IMR-90 (cell line): Measurements from ENCODE around the gene DNAJC19. TPM values are rescaled to one million over a fixed set of nuclear protein-coding genes. Genes with fewer than 3 reads are reported as not detected.

Experiments used
- ATAC-seq: fragments of 200-7000 bp; cut with Tn5 transposase; 2 replicates; pipeline ENCODE4 v1.9.1; 2020; ENCODE audit warnings: low read depth, mild to moderate bottlenecking, moderate library complexity
- BruUV-seq: library from RNA; stranded (reverse); fragments of 400-500 nt; replicated peaks from 2 replicates; lab custom pipeline; 2021; lab: Mats Ljungman, UMichigan
- CTCF ChIA-PET: fragments of 300-600 bp; formaldehyde crosslinking; extraction: SDS; loops from one replicate; lab custom pipeline; 2021; ENCODE audit warnings: antibody characterized with exemption; lab: Yijun Ruan, JAX
- POLR2A ChIA-PET: fragments of 300-600 bp; sonication (Branson Sonifier 250); formaldehyde crosslinking; loops from one replicate; lab custom pipeline; 2022; ENCODE audit warnings: antibody characterized with exemption; ENCODE audit not compliant: unreplicated experiment; lab: Charles Lee
- DNase-seq: peaks from one replicate; pipeline ENCODE4 v3.0.0; 2013
- H2AFZ ChIP-seq: replicated peaks from 2 replicates; pipeline ENCODE3; 2013; ENCODE audit warnings: low read length, mild to moderate bottlenecking; ENCODE audit not compliant: poor library complexity
- H2AK5ac ChIP-seq: 2 replicates; pipeline ENCODE4 v1.6.1; 2013; ENCODE audit warnings: low read depth, low read length, inconsistent platforms
- H2AK9ac ChIP-seq: replicated peaks from 2 replicates; pipeline ENCODE3; 2013; ENCODE audit warnings: mild to moderate bottlenecking, low read depth, low read length, moderate library complexity; ENCODE audit not compliant: poor library complexity
- H2BK120ac ChIP-seq: 2 replicates; pipeline ENCODE4 v1.6.1; 2013; ENCODE audit warnings: low read depth, low read length, inconsistent platforms
- H2BK15ac ChIP-seq: 3 replicates; pipeline ENCODE4 v1.6.1; 2013; ENCODE audit warnings: low read depth, low read length, inconsistent platforms
- H2BK20ac ChIP-seq: 2 replicates; pipeline ENCODE4 v1.6.1; 2013; ENCODE audit warnings: low read depth, mild to moderate bottlenecking, inconsistent platforms, low read length, moderate library complexity
- H2BK5ac ChIP-seq: 2 replicates; pipeline ENCODE4 v1.6.1; 2013; ENCODE audit warnings: mild to moderate bottlenecking, low read depth, low read length, inconsistent platforms; ENCODE audit not compliant: poor library complexity, severe bottlenecking
- H3K14ac ChIP-seq: replicated peaks from 2 replicates; pipeline ENCODE4 v1.6.1; 2013; ENCODE audit warnings: low read depth, low read length, inconsistent platforms
- H3K18ac ChIP-seq: 2 replicates; pipeline ENCODE4 v1.6.1; 2013; ENCODE audit warnings: low read depth, low read length, control low read depth
- H3K23ac ChIP-seq: 2 replicates; pipeline ENCODE4 v1.6.1; 2013; ENCODE audit warnings: low read depth, low read length, inconsistent platforms
- H3K27ac ChIP-seq: 2 replicates; pipeline ENCODE4 v1.5.1; 2013; ENCODE audit warnings: mild to moderate bottlenecking, control low read depth, low read length; ENCODE audit not compliant: insufficient read depth
- H3K27me3 ChIP-seq: 2 replicates; pipeline ENCODE4 v1.6.1; 2013; ENCODE audit warnings: low read length; ENCODE audit not compliant: control insufficient read depth, insufficient read depth
- H3K36me3 ChIP-seq: 2 replicates; pipeline ENCODE4 v1.6.1; 2013; ENCODE audit warnings: low read length, mixed read lengths; ENCODE audit not compliant: control insufficient read depth, insufficient read depth
- H3K4ac ChIP-seq: 2 replicates; pipeline ENCODE4 v1.6.1; 2013; ENCODE audit warnings: low read depth, low read length, inconsistent platforms
- H3K4me1 ChIP-seq: 2 replicates; pipeline ENCODE4 v1.6.1; 2013; ENCODE audit warnings: low read length, mixed read lengths; ENCODE audit not compliant: control insufficient read depth, insufficient read depth
- H3K4me2 ChIP-seq: 2 replicates; pipeline ENCODE4 v1.6.1; 2013; ENCODE audit warnings: low read depth, mild to moderate bottlenecking, control low read depth, low read length, moderate library complexity
- H3K4me3 ChIP-seq: 2 replicates; pipeline ENCODE4 v1.5.1; 2013; ENCODE audit warnings: low read depth, mild to moderate bottlenecking, control low read depth, low read length, moderate library complexity; ENCODE audit not compliant: insufficient read depth
- H3K56ac ChIP-seq: 2 replicates; pipeline ENCODE4 v1.6.1; 2013; ENCODE audit warnings: low read length, inconsistent platforms; ENCODE audit not compliant: insufficient read depth; ENCODE audit errors: extremely low read depth
- H3K79me1 ChIP-seq, 2 experiments: 2 replicates each; pipeline ENCODE4 v1.6.1; 2013; ENCODE audit warnings: low read length in 2 of 2, inconsistent platforms in 1 of 2, low read depth in 1 of 2
- H3K9ac ChIP-seq: 2 replicates; pipeline ENCODE4 v1.6.1; 2013; ENCODE audit warnings: low read depth, low read length, control low read depth
- H3K9me1 ChIP-seq: 2 replicates; pipeline ENCODE4 v1.6.1; 2013; ENCODE audit warnings: low read length, inconsistent platforms; ENCODE audit not compliant: insufficient read depth
- H3K9me3 ChIP-seq: 2 replicates; pipeline ENCODE4 v1.6.1; 2013; ENCODE audit warnings: low read length; ENCODE audit not compliant: control insufficient read depth, insufficient read depth
- H4K20me1 ChIP-seq: 2 replicates; pipeline ENCODE4 v1.6.1; 2013; ENCODE audit warnings: low read length, inconsistent platforms; ENCODE audit not compliant: insufficient read depth
- H4K5ac ChIP-seq: 2 replicates; pipeline ENCODE4 v1.6.1; 2013; ENCODE audit warnings: mild to moderate bottlenecking, low read depth, low read length, control low read depth
- H4K8ac ChIP-seq, 2 experiments: 2 replicates each; pipeline ENCODE4 v1.6.1; 2013; ENCODE audit warnings: low read depth in 2 of 2, low read length in 2 of 2, control low read depth in 1 of 2, inconsistent platforms in 1 of 2
- H4K91ac ChIP-seq: 2 replicates; pipeline ENCODE4 v1.6.1; 2013; ENCODE audit warnings: low read depth, low read length, inconsistent platforms; ENCODE audit not compliant: insufficient read depth
- BHLHE40 ChIP-seq: fragments of 150-350 bp; IDR thresholded peaks from 2 replicates; pipeline ENCODE4 v1.6.1; 2016; ENCODE audit warnings: mild to moderate bottlenecking, low read depth, low read length
- CEBPB ChIP-seq: IDR thresholded peaks from 2 replicates; pipeline ENCODE4 v1.6.1; 2012; ENCODE audit warnings: low read depth, low read length, improper control_type of control experiment
- CHD1 ChIP-seq: IDR thresholded peaks from 2 replicates; pipeline ENCODE4 v1.6.1; 2012; ENCODE audit warnings: low read depth, low read length, improper control_type of control experiment
- CTCF ChIP-seq: conservative IDR thresholded peaks from 2 replicates; pipeline ENCODE4 v1.5.1; 2012; ENCODE audit warnings: mild to moderate bottlenecking, low read depth, low read length, improper control_type of control experiment
- ELK1 ChIP-seq: fragments of 150-350 bp; IDR thresholded peaks from 2 replicates; pipeline ENCODE4 v1.6.1; 2016; ENCODE audit warnings: low read depth, mild to moderate bottlenecking, low read length, moderate library complexity, borderline replicate concordance
- FOS ChIP-seq: fragments of 150-350 bp; IDR thresholded peaks from 2 replicates; pipeline ENCODE4 v1.6.1; 2016; ENCODE audit warnings: low read depth, low read length
- MAFK ChIP-seq: IDR thresholded peaks from 2 replicates; pipeline ENCODE4 v1.6.1; 2012; ENCODE audit warnings: low read depth, low read length, improper control_type of control experiment
- MAZ ChIP-seq: IDR thresholded peaks from 2 replicates; pipeline ENCODE4 v1.6.1; 2012; ENCODE audit warnings: low read depth, mild to moderate bottlenecking, low read length, improper control_type of control experiment, moderate library complexity, borderline replicate concordance
- MXI1 ChIP-seq: IDR thresholded peaks from 2 replicates; pipeline ENCODE4 v1.6.1; 2012; ENCODE audit warnings: low read depth, mild to moderate bottlenecking, low read length, moderate library complexity, borderline replicate concordance
- NFE2L2 ChIP-seq: fragments of 150-350 bp; IDR thresholded peaks from 2 replicates; pipeline ENCODE4 v1.6.1; 2016; ENCODE audit warnings: low read depth, mild to moderate bottlenecking, low read length
- POLR2A ChIP-seq: IDR thresholded peaks from 2 replicates; pipeline ENCODE4 v1.6.1; 2012; ENCODE audit warnings: mild to moderate bottlenecking, low read depth, low read length
- RAD21 ChIP-seq: IDR thresholded peaks from 2 replicates; pipeline ENCODE4 v1.6.1; 2012; ENCODE audit warnings: low read length, improper control_type of control experiment
- RFX5 ChIP-seq: IDR thresholded peaks from 2 replicates; pipeline ENCODE4 v1.8.0; 2012; ENCODE audit warnings: low read depth, mild to moderate bottlenecking, low read length, moderate library complexity
- WGBS, 2 experiments: methylation state at CpG; one replicate each; pipeline versions ENCODE4 v1.1.5 to v1.1.7; 2013; ENCODE audit warnings: missing lambda C conversion rate in 2 of 2; ENCODE audit not compliant: insufficient read length in 1 of 2; ENCODE audit errors: extremely low coverage in 2 of 2; 5-methylcytosine and 5-hydroxymethylcytosine counted together
- dilution Hi-C: fragments of 300-500 bp; cut with HindIII; formaldehyde crosslinking; loops from one replicate; pipeline ENCODE4 v1.14.3; 2018; ENCODE audit warnings: low sequenced_read_pairs; ENCODE audit not compliant: unreplicated experiment
- in situ Hi-C: fragments of 300-500 bp; cut with MboI; formaldehyde crosslinking; loops from 3 replicates; pipeline ENCODE4 v1.14.3; 2019; ENCODE audit warnings: low sequenced_read_pairs, inconsistent platforms, mixed read lengths
- intact Hi-C: fragments of 100-400 bp; cut with micrococcal nuclease; formaldehyde crosslinking; loops from 2 replicates; pipeline ENCODE4 v1.10.0; 2022
- polyA plus RNA-seq, 3 experiments: library from polyadenylated mRNA; depleted of rRNA; stranded (reverse); fragments of >200 nt; gene quantifications; 2 replicates each; pipeline ENCODE4 v1.2.3, GENCODE V29; 2012; ENCODE audit warnings: low replicate concordance in 1 of 3
- total RNA-seq: library from RNA; depleted of rRNA; stranded (reverse); fragments of >200 nt; gene quantifications from 2 replicates; pipeline ENCODE4 v1.2.3, GENCODE V29; 2012
- TF ChIP-seq, protein P1 (sequence below): fragments of 150-350 bp; IDR thresholded peaks from 2 replicates; pipeline ENCODE4 v1.6.1; 2017; ENCODE audit warnings: mild to moderate bottlenecking, antibody characterized with exemption, low read length, low read depth

The DNAJC19 gene
- total and polyA plus RNA-seq, 2 of the 4 experiments (the other 2 are of a cell fraction), result 16.0 to 39.4 TPM

- Histone ChIP-seq H2AFZ (no peak overlapping the region), H3K56ac (no peak overlapping the region), H3K23ac (no peak overlapping the region), H4K8ac (no peak overlapping the region), H3K4ac (no peak overlapping the region), H2BK20ac (no peak overlapping the region), H3K4me3 (no peak overlapping the region), H3K9me3 (no peaks in the 10 kb centered on the region), H3K79me1 (peaks cover 3 to 21% of the 10 kb centered on the region in 2 experiments; a peak in 3 of 4 replicates), H4K5ac (no peak overlapping the region), H3K14ac (no peak overlapping the region), H2BK5ac (no peak overlapping the region), H3K9me1 (no peaks in the 10 kb centered on the region), H3K27me3 (no peaks in the 10 kb centered on the region), H2AK5ac (no peak overlapping the region), H3K9ac (no peak overlapping the region), H2BK15ac (no peak overlapping the region), H2BK120ac (no peak overlapping the region), H3K27ac (no peak overlapping the region), H3K18ac (no peak overlapping the region), H4K20me1 (peaks cover 38% of the 10 kb centered on the region), H3K36me3 (peaks cover 18% of the 10 kb centered on the region), H3K4me1 (0 out of 2 replicates have a peak, but pooled peaks cover 3% of the 10 kb centered on the region), H4K91ac (no peak overlapping the region), H2AK9ac (no peak overlapping the region), H3K4me2 (no peak overlapping the region)
- WGBS, 2 experiments, result no CpG with 5 or more reads among the region's 1 CpG
- intact Hi-C loops, result loop anchor here (5.0 kb wide), 1 partner anchor 38 kb away; no protein-coding TSS in a partner anchor
- dilution Hi-C loops, result no loop called here
- ATAC-seq (no peak), DNase-seq (peak; percentile 33)
- CTCF ChIA-PET, result interaction anchor here (0.9 to 1.6 kb wide), 2 partner anchors 12 to 22 kb away, joined by 3 read pairs; partner anchors contain the start of gene FXR1
- in situ Hi-C loops, result no loop called here
- no TSS peak for BruUV-seq
- TF ChIP-seq MAFK (no peak), NFE2L2 (no peak), CTCF (no peak), CEBPB (0 out of 2 replicates have a peak, but pooled peaks have one; percentile 11), RAD21 (no peak), ELK1 (no peak), POLR2A (no peak), CHD1 (no peak), MAZ (no peak), BHLHE40 (no peak), MXI1 (no peak), FOS (0 out of 2 replicates have a peak, but pooled peaks have one; percentile 7), RFX5 (no peak)
- TF ChIP-seq, protein P1, sequence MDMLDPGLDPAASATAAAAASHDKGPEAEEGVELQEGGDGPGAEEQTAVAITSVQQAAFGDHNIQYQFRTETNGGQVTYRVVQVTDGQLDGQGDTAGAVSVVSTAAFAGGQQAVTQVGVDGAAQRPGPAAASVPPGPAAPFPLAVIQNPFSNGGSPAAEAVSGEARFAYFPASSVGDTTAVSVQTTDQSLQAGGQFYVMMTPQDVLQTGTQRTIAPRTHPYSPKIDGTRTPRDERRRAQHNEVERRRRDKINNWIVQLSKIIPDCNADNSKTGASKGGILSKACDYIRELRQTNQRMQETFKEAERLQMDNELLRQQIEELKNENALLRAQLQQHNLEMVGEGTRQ, result no peak
- POLR2A ChIA-PET, result no interaction called here
Observed at GRCh38 chr3:180934638-180935037, 54.9 kb downstream of the DNAJC19 start.
